Cortex of kidney (tissue), 1 donor: ENCODE results near the gene ARSG.

Experiments
- DNase-seq: peaks from one replicate; lab custom pipeline; 2025; lab: John Stamatoyannopoulos, UW

Gene ARSG

DNA sequence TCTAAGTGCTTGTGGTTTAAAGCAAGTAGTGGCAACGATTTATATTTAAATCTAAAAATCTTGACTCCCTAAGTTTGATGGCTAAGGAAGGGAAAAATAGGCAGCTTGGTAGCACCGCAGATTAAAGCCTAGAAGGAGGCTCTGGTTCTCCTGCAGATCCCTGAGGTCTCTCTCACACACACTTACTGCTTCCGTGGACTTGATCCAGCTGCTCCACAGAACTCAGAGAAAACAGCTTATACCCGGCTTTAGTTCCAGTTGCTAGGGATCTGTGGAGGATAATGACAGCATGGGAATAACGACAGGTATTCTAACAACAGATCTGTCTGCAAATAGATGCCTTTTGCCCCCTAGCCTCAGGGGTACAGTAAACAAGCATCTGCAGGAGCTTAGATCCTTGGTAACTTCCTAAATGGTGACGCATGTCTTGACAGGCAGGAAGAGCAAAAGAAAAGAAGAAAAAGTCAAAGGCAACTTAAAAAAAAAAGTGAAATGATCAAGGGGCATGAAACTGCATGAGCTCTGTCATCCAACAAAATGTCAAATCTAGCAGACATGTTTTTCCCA lies 161.5 kb downstream of the ARSG start:
- DNase-seq = no peak

DNA sequence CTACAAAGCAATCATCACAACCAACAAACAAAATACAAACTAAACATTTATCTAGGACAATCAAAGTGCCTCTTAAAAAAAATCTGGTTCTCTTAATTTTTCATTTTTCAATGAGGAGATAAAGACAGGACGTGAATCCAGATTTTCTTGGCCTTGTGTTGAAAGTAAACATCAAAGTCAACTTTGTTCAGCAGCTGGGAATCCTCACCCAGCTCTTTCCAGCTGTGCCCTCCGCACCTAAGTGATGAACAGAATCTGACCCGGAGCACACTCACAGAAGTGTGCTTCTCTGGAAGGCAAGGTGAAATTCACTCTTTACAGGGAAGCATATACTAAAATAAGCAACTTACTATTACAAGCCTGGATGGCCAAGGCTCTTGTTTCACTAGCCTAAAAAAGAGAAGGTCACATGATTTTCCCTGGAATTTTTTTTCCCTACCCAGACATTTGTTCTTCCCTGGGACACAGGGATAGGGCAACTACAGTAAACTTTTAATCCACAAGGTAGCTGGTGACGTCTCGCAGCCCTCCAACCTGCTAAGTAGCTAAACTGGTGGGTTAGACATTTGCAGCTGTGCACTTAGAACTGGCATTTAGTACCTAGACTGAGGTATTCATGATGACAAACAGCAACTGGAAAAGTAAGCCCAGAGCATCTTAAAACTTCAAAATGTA lies 162.8 kb downstream of the ARSG start:
- DNase-seq = no peak

DNA sequence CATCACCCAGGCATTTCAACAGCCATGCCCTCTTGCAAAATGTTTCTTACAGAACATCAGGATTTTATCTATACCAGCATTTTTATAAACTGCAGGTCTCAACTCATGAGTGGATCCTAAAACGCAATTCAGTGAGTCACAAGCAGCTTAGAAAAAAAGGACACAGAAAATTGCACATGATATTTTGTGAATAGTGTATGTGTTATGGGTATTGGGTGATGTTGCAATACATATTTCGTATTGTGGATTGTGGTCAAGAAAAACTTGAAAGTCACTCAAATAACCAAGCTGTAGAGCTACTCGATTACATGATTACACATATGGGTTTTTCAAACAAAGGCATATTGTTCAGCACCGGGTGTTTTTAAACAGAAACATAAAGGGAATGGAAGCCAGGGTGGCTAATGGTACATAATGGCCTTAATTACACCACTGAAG lies 164.6 kb downstream of the ARSG start:
- no peak for DNase-seq

DNA sequence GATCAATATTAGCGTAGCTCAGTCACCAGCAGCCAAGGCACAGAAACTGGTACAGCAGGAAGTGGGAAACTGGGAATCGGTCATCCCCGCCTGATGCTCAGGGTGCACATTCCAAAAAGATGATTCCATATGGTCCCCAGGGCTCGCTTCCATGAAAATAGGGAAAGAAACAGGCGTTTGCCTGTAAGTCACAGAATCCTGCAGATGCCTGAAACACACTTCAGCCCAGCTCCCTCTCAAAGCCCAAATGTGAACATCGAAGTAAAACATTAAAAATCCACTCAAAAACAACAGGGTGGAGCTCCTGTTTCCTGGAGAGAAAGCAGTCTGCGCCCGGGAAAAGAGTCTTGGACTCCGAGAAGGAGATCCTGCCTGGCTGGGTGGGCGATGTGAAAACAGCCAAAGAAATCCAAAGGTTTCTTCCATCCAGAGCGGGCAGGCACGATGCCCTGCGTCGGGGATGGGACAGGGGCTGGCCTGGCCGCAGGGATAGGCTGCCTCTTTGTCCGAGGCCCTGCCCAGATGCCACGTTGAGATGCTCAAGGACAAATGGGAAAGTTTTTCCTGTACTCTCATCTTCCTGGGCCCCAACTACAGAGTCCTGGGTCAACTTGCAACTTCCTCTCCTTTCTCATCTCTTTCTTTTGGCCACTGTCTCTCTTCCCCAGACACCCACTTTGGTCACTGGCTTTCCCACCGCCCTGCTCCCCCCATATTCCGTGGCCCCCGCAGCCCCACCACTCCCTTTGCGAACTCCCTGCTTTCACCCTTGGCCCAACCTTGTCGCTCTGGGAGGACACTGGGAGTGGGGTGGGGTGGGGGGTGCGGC lies 165.3 kb downstream of the ARSG start:
- DNase-seq = no peak

DNA sequence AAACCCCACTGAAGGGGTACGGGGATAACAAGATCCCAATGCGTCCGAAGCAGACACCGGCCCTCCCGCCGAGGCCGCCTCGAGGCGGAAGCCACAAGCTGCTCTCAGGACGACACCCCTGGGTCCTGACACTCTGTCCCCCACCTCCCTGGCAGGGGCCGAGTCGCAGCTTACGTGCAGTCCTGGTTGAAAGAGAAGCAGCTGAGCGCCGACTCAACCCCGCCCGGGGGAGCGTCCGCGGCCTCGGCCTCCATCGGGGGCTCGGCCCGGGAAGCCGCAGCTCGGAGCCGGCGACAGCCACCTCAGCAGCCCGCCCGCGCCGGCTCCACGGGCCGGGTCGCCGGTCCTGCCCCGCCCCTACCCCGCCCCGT lies 165.9 kb downstream of the ARSG start, which contains the start of gene WIPI1:
Gene WIPI1 (minus strand): TSS at position 329 of the 371 bp plus-strand sequence. CDS start 75 bp downstream, at position 254.
- no peak for DNase-seq

DNA sequence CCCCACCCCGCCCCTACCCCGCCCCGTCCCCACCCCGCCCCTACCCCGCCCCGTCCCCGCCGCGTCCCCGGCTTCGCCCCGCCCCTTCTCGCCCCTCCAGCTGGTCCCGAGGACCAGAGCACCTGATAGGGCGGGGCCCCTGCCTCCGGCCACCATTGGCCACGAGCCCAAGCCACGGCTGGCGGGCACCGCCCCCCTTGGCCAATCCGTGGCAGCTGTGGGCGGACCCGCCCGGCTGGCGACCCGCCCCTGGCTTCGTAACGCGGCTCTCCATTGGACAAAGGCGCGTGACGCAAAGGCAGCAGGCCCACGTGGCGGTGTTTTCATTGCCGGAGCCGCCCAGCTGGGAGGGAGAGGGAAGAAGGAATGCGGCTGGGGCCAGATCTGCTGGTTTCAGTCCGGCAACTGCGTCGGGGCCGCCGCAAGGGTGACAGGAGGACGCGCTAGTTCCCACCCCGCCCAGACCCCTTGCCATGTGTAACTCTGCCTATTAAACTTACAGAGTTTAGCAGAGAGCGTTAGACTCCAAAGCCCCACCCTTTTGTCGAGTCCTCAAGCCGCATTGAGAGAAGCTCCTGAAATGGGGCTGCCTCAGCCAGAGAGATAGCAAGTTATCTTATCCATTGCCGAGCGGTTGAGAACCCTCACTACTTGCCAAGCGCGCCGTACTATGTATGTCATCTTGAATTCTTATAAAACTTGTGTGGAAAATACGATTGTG lies 166.4 kb downstream of the ARSG start:
- peak; percentile 90 for DNase-seq

DNA sequence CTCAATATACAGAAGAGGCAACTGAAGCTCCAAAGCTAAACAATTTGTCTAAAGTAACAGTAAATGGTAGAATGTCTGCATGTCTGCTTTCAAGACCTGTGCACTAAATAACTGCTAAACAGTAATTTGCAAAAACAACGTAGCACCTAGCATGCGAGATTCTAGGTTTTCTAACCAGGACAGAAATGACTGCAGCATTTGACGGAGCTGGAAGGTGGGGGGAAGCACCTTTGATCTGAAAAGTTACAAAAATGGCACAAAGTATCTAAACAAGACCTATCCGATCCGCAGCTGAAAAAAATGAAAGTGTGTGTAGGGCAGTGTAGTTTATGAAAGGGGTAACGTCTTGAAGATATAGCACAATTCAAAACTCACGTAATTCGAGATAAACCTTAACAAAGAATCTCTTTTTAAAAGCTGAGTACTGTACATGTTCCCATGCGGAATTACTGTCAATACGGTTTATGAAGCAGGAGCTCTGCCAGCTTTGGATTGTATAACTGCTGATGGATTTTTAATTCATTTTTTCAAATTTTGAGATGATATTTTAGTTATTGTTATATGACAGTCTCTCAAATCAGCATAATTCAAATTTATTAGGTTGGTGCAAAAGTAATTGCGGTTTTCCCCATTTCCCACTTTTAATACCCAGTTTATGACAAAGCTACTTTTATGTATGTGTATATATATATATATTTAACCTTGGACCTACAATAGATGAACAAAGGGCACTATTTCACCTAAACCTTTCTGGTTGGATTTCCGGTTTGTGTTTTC lies 167.2 kb downstream of the ARSG start:
- no peak for DNase-seq

DNA sequence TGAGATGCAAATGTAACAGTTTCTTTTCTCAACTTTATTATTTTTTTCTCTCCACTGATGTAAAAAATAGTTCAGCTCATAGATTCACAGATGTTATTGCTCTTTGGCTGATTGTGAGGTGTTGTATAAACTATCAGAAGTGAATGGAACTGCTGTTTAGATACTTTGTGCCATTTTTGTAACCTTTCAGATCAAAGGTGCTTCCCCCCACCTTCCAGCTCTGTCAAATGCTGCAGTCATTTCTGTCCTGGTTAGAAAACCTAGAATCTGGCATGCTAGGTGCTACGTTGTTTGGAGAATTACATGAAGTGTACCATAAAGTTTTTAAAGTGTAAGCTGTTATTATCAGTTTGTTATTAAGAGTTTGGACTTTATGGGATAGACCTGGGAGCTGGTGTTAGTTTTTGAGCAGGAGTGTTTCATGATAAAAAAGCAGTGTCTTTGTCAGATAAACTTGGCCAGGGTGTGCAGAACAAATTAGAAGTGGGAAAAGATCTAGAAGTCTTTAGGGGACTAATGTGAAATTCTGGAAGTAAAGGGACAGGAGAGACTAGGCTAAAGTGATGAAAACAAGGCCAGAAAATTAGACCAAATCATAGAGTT lies 167.8 kb downstream of the ARSG start:
- DNase-seq = no peak

DNA sequence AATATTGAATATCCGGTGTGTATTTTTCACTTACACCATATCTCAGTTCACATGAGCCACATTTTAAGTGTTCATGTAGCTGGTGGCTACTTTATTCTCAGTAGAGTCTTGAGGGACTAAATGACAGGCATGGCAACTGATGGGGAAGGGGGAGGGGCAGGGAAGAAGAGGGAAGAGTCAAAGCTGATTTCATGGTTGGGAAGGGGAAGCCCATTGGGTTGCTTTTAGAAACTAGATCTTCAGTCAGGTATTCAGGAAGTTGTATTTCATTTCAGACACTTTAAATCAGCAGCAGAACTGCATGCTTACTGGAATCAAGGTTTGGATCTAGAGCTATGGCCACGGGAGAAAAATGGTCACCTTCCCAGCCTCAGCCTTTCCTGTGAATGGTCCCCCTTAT lies 168.9 kb downstream of the ARSG start:
- no peak for DNase-seq

DNA sequence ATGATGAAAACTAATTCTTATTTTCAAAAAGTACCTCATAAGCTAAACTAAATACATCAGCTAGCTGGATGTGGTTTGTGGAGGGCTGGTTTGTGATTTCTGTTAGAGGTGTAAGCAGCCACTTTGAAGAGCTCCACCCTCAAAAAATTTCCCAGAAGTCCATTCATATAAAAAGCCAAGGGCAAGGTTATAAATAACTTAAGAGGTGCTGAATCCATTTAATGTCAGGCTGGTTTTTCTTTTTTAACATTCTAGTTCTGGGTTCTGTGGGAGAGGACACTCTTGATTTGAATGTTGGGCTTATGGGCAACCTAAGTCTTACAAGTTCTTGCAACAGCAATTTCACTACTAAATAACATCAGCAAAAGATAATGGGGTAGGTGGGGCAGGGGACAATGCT lies 169.4 kb downstream of the ARSG start:
- no peak for DNase-seq

DNA sequence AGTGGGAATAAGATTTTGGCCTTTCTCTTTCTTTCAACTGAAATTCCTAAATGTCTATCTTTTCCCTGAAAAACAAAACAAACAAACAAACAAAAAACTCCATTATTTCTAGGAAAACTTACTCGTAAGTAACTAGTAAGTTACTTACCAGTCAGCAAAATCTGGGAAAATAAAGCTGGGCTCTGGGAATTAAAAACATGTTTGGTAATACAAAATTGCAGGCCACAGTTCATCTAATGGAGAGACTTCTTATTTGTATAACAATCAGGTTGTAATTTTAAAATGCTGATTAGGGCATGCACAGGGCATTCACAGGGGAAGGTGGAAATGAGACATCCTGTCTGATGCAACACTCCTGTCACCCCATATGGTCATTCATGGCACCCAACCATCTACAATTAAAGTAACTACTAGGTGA lies 169.8 kb downstream of the ARSG start:
- DNase-seq = no peak

DNA sequence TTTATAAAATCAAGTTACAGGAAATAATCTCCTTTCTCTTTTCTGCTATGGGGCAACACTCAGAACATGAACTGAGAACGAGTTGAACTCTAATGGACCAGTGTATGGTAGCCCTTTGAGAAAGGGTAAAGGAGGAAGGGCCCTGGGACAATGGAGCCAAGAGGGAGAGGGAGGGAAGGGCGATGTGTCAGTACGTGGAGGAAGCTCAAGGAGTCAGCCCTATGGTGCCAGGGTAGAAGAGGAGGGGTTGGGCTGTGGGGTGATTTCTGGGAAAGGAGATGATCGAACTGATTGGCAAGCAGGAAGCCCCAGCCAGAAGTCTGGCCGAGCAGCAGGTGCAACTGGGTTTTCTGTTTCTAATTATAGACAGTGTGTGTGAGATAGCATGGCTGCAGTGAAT lies 170.3 kb downstream of the ARSG start:
- no peak for DNase-seq

DNA sequence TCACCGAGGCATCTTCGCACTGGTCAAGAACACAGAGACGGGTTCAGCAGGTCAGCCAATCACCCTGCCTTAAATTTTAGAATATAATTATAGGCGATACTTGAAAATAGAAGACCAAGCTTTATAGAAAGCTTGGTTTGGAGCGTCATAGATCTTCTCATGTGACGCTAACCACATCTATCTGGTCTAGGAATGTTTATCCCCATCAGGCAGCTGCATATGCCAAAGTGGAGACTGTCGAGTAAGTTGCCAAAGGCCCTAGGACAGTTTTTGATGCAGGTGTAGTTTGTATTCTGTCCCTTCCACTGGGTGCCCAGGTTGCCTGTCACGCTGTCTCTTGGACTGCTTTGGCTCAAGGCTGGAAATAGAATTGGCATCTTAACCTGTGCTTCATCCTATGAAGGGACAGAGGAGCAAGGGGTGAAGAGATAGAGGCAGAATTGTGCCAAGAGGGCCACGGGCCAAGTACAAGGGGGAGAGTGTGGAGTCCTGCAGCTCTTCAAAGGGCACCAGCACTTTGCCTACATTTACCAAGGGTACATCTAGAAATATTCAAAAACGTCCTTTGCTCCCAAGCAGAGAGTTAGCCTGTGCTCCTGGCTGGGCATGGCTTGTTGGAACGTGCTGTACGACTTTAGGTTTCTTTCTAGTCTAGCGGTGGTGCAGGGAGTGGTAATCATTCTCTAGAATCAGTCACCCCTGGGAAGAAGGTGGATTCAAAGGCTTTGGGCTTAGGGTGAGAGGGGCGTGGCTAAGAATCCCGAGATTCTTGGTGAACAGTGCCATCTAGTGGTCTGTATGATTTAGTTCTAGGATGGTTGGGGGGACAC lies 171.3 kb downstream of the ARSG start:
- DNase-seq = no peak

DNA sequence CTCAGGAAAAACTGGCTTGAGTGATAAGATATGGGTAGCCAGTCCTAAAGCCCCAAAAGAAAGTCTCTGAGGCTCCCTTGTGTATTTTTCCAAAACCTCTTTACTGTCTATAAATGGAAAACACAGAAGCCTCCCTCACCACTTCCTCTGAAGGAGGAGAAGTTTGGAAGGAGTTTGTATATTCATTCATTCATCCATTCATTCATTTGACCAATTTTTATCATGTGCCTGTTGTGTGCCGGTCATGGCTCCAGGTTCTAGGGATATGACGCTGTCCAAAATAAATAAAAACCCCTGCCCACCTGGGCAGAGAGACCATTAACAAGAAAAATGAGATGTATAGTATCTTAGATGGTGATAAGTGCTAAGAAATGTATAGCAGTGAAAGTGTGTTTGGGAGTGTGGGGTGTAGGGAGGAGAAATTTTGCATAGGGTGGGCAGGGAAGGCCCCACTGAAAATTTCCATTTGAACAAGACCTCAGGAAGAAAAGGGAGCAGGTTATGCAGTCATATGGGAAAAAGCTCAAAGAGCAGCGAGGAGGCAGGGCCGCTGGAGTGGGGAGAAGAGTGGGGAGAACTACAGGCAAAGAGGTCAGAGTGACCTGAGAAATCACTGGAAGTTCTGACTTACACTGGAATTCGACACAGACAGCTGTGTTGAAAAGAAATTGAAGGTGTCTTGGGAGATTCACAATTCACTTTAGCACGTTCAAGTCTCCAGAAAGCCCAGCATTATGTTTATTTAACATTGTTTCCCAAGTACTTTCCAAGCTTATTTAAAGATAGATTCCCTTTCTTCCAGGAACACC lies 172.1 kb downstream of the ARSG start:
- no peak for DNase-seq

DNA sequence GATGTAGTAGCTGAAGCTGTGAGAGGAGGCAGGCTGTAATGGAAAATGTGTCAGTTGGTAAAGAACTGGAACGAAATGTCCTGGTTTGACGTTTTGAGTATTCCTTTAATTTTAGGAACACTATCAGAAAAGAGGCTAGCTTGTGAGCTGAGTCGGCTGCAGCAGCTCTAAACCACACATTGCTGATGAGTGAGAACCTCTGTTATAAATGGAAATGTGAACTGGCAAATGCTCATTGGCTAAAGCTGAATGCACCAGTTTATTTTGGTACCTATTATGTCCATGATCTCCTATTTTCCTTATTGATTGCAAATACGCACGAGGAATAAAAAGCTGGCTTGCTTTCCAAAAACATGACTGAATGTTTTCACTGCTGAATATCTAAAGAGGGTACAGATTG lies 177.0 kb downstream of the ARSG start:
- DNase-seq = no peak

DNA sequence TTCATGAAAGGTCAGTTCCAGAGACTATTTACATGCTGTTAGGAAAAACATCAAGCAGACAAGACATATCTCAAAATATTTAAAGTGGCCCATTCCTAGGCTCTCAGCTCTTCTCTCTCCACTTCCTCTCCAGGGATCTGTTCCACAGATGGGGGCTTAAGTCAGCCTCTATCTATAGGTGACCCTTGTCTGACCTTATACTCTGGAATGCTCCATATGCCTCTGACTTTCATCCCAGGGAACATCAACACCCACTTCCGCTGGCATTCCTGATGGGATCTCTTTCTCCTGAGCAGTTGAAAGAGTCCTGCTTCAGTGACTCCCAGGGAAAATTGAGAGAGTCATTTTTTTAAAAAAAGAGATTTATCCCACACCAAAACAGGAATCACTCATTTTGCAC lies 177.5 kb downstream of the ARSG start:
- DNase-seq = no peak
